ENCODE measurements around the gene BIRC2. TPM values are rescaled to one million over a fixed set of nuclear protein-coding genes. Genes with fewer than 3 reads are reported as not detected.

The BIRC2 gene
- total and polyA plus RNA-seq, 2 donors from 2014 or later: 34.0 to 42.4 TPM

DNA sequence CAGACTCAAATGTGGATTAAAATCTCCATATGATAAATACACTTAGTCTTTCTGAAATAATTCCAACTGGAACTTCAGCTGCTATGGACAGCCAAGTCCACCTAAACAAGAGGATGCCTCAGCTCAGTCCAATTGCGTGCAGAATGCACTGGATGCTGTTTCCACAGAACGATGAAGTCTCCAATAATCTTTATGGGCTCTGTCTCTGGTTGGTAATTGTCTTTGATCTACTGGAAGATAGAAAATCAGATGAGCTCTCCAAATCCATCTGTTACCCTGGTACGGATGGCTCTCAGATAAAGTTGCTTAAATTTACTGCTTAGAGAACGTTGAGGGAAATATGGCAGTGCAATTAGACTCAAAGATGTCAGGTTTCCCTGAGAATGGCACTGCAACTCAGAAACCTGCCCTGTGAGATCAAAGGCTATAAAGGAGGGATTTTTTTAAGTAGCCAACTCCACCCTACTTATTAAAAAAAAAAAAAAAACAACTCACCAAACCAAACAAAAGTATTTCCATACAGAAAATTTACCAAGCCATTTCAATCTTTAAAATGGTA is 30.6 kb upstream of the BIRC2 start:
- Histone ChIP-seq H3K27me3 (ENCODE audit: control insufficient read depth, insufficient read depth, low read length) (no peaks in the 10 kb centered on the region), H3K9me3 (ENCODE audit: control insufficient read depth in 2 of 3, insufficient read depth in 1 of 3, low read length in 3 of 3) (no peaks in the 10 kb centered on the region), H3K9ac (ENCODE audit: low read length in 3 of 3) (no peak overlapping the region), H3K36me3 (ENCODE audit: control insufficient read depth in 2 of 3, insufficient read depth in 3 of 3, low read length in 3 of 3) (no peaks in the 10 kb centered on the region), H3K27ac (ENCODE audit: low read depth in 2 of 2, low read length in 2 of 2) (no peak overlapping the region), H3K4me3 (ENCODE audit: low read length in 3 of 3) (no peak overlapping the region), H3K4me1 (ENCODE audit: control insufficient read depth in 2 of 3, insufficient read depth in 2 of 3, low read depth in 1 of 3, low read length in 3 of 3) (peaks cover 0 to 2% (median 0%) of the 10 kb centered on the region in 3 donors)
- DNase-seq (no peak), FAIRE-seq (no peak)
- intact Hi-C loops (cut with DNase I): no loop called here
- TF ChIP-seq, protein P1, sequence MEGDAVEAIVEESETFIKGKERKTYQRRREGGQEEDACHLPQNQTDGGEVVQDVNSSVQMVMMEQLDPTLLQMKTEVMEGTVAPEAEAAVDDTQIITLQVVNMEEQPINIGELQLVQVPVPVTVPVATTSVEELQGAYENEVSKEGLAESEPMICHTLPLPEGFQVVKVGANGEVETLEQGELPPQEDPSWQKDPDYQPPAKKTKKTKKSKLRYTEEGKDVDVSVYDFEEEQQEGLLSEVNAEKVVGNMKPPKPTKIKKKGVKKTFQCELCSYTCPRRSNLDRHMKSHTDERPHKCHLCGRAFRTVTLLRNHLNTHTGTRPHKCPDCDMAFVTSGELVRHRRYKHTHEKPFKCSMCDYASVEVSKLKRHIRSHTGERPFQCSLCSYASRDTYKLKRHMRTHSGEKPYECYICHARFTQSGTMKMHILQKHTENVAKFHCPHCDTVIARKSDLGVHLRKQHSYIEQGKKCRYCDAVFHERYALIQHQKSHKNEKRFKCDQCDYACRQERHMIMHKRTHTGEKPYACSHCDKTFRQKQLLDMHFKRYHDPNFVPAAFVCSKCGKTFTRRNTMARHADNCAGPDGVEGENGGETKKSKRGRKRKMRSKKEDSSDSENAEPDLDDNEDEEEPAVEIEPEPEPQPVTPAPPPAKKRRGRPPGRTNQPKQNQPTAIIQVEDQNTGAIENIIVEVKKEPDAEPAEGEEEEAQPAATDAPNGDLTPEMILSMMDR (IDR thresholded peaks at IDR 0.05; ENCODE audit: borderline replicate concordance, extremely low read depth, insufficient read depth): no peak

DNA sequence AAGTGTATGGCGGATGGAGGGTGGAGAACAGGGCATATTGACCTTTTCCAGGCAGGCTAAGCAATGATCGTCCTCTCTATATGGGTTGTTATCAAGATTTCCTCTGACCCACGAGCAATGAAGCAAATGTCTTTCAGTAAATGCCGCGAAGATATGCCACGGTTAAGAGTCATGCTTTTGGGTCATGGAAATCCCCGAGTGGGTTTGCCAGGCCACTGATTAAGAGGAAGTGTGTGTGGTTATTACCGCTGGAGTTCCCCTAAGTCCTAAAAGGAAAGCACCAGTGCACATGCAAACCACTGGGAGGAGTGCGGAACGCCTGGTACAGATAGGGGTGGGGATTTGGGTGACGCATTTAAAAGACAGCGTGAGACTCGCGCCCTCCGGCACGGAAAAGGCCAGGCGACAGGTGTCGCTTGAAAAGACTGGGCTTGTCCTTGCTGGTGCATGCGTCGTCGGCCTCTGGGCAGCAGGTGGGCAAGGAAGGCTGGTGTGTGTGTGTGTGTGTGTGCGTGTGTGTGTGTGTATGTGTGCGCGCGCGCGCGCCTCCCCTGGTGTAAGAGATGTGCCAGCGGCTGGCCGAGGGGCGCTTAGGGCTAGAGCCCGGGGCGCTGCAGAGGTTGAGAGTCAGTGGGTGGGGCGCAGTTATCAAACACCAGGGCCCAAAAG is 29.8 kb upstream of the BIRC2 start, which contains the start of gene BIRC3:
BIRC3 (plus strand) TSS at position 386 of the 669 bp plus-strand sequence. CDS start 7,026 bp downstream, outside the sequence.
- H3K4me1 ChIP-seq (ENCODE audit: control insufficient read depth in 2 of 3, insufficient read depth in 2 of 3, low read depth in 1 of 3, low read length in 3 of 3): peaks cover 0 to 2% (median 0%) of the 10 kb centered on the region in 3 donors
- peak within 1 kb of the TSS in 2 of 3 donors; percentile 35 to 73 for H3K9ac ChIP-seq (ENCODE audit: low read length in 3 of 3)
- no peaks in the 10 kb centered on the region for H3K27me3 ChIP-seq (ENCODE audit: control insufficient read depth, insufficient read depth, low read length)
- intact Hi-C loops (cut with DNase I): no loop called here
- peak within 1 kb of the TSS; percentile 28 to 87 (median 85) for H3K4me3 ChIP-seq (ENCODE audit: low read length in 3 of 3)
- H3K27ac ChIP-seq (ENCODE audit: low read depth in 2 of 2, low read length in 2 of 2): peak within 1 kb of the TSS; percentile 65 to 71
- TF ChIP-seq, protein P1 (IDR thresholded peaks at IDR 0.05; ENCODE audit: borderline replicate concordance, extremely low read depth, insufficient read depth): peak; percentile 3
- DNase-seq (peak; percentile 76 to 95 (median 81)), FAIRE-seq (no peak)
- no peaks in the 10 kb centered on the region for H3K36me3 ChIP-seq (ENCODE audit: control insufficient read depth in 2 of 3, insufficient read depth in 3 of 3, low read length in 3 of 3)
- no peaks in the 10 kb centered on the region for H3K9me3 ChIP-seq (ENCODE audit: control insufficient read depth in 2 of 3, insufficient read depth in 1 of 3, low read length in 3 of 3)

DNA sequence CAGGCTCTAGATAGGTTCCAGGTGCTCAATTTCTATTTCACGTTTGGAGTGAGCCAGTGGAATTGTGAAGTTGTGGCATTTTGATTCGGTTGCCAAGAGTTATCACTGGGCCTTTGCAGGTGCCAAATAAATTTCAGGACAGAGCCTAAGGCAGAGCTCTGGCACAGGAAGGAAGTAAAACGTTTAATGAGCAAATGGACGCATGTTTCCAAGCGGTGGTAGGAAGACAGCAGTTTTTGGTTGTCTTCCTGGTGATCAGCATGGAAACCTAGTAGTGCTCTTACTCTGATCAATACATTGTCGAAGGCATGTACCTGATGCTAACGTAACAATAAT is 29.3 kb upstream of the BIRC2 start:
- Histone ChIP-seq H3K4me1 (ENCODE audit: control insufficient read depth in 2 of 3, insufficient read depth in 2 of 3, low read depth in 1 of 3, low read length in 3 of 3) (peaks cover 0 to 2% (median 0%) of the 10 kb centered on the region in 3 donors), H3K9ac (ENCODE audit: low read length in 3 of 3) (peak overlapping the region in 2 of 3 donors; percentile 12 to 73), H3K4me3 (ENCODE audit: low read length in 3 of 3) (peak overlapping the region in 2 of 3 donors; percentile 85 to 87), H3K36me3 (ENCODE audit: control insufficient read depth in 2 of 3, insufficient read depth in 3 of 3, low read length in 3 of 3) (no peaks in the 10 kb centered on the region), H3K9me3 (ENCODE audit: control insufficient read depth in 2 of 3, insufficient read depth in 1 of 3, low read length in 3 of 3) (no peaks in the 10 kb centered on the region), H3K27me3 (ENCODE audit: control insufficient read depth, insufficient read depth, low read length) (no peaks in the 10 kb centered on the region), H3K27ac (ENCODE audit: low read depth in 2 of 2, low read length in 2 of 2) (peak overlapping the region; percentile 65 to 71)
- DNase-seq: no peak
- FAIRE-seq: no peak
- intact Hi-C loops (cut with DNase I): no loop called here
- TF ChIP-seq, protein P1 (IDR thresholded peaks at IDR 0.05; ENCODE audit: borderline replicate concordance, extremely low read depth, insufficient read depth): no peak

All from kidney (tissue), 14 donors.